NCI-H2081 (cell line): Measurements from ENCODE around the gene LCMT1.

Experiments
- DNase-seq, 2 experiments: peaks; one replicate each; lab custom pipeline; 2025; lab: John Stamatoyannopoulos, UW

LCMT1 gene

GRCh38 chr16:25199457-25199856 is 87.9 kb downstream of the LCMT1 start:
- DNase-seq, result no peak

- no peak for DNase-seq
Observed at GRCh38 chr16:25210758-25211157, 99.2 kb downstream of the LCMT1 start.

- no peak for DNase-seq
Observed at GRCh38 chr16:25212636-25213035, 101.1 kb downstream of the LCMT1 start.

GRCh38 chr16:25213709-25214397 is 102.3 kb downstream of the LCMT1 start:
- no peak for DNase-seq

- DNase-seq, result no peak
Observed at GRCh38 chr16:25217112-25217511, 105.6 kb downstream of the LCMT1 start.

GRCh38 chr16:25217921-25218320 is 106.4 kb downstream of the LCMT1 start:
- DNase-seq, result no peak

- no peak for DNase-seq
Observed at GRCh38 chr16:25219070-25219737, 107.7 kb downstream of the LCMT1 start.

- no peak for DNase-seq
Observed at GRCh38 chr16:25222959-25223358, 111.4 kb downstream of the LCMT1 start.

GRCh38 chr16:25223964-25224363 is 112.4 kb downstream of the LCMT1 start:
- no peak for DNase-seq

- DNase-seq, result no peak
Observed at GRCh38 chr16:25224731-25225319, 113.3 kb downstream of the LCMT1 start.
